IMR-90 (cell line): Measurements from ENCODE around the gene SNED1. TPM values are rescaled to one million over a fixed set of nuclear protein-coding genes. Genes with fewer than 3 reads are reported as not detected.

Source experiments
- ATAC-seq: fragments of 200-7000 bp; cut with Tn5 transposase; 2 replicates; pipeline ENCODE4 v1.9.1; 2020; ENCODE audit warnings: low read depth, mild to moderate bottlenecking, moderate library complexity
- BruUV-seq: library from RNA; stranded (reverse); fragments of 400-500 nt; replicated peaks from 2 replicates; lab custom pipeline; 2021; lab: Mats Ljungman, UMichigan
- CTCF ChIA-PET: fragments of 300-600 bp; formaldehyde crosslinking; extraction: SDS; loops from one replicate; lab custom pipeline; 2021; ENCODE audit warnings: antibody characterized with exemption; lab: Yijun Ruan, JAX
- POLR2A ChIA-PET: fragments of 300-600 bp; sonication (Branson Sonifier 250); formaldehyde crosslinking; loops from one replicate; lab custom pipeline; 2022; ENCODE audit warnings: antibody characterized with exemption; ENCODE audit not compliant: unreplicated experiment; lab: Charles Lee
- DNase-seq: peaks from one replicate; pipeline ENCODE4 v3.0.0; 2013
- H2AFZ ChIP-seq: replicated peaks from 2 replicates; pipeline ENCODE3; 2013; ENCODE audit warnings: low read length, mild to moderate bottlenecking; ENCODE audit not compliant: poor library complexity
- H2AK5ac ChIP-seq: 2 replicates; pipeline ENCODE4 v1.6.1; 2013; ENCODE audit warnings: low read depth, low read length, inconsistent platforms
- H2AK9ac ChIP-seq: replicated peaks from 2 replicates; pipeline ENCODE3; 2013; ENCODE audit warnings: mild to moderate bottlenecking, low read depth, low read length, moderate library complexity; ENCODE audit not compliant: poor library complexity
- H2BK120ac ChIP-seq: 2 replicates; pipeline ENCODE4 v1.6.1; 2013; ENCODE audit warnings: low read depth, low read length, inconsistent platforms
- H2BK15ac ChIP-seq: 3 replicates; pipeline ENCODE4 v1.6.1; 2013; ENCODE audit warnings: low read depth, low read length, inconsistent platforms
- H2BK20ac ChIP-seq: 2 replicates; pipeline ENCODE4 v1.6.1; 2013; ENCODE audit warnings: low read depth, mild to moderate bottlenecking, inconsistent platforms, low read length, moderate library complexity
- H2BK5ac ChIP-seq: 2 replicates; pipeline ENCODE4 v1.6.1; 2013; ENCODE audit warnings: mild to moderate bottlenecking, low read depth, low read length, inconsistent platforms; ENCODE audit not compliant: poor library complexity, severe bottlenecking
- H3K14ac ChIP-seq: replicated peaks from 2 replicates; pipeline ENCODE4 v1.6.1; 2013; ENCODE audit warnings: low read depth, low read length, inconsistent platforms
- H3K18ac ChIP-seq: 2 replicates; pipeline ENCODE4 v1.6.1; 2013; ENCODE audit warnings: low read depth, low read length, control low read depth
- H3K23ac ChIP-seq: 2 replicates; pipeline ENCODE4 v1.6.1; 2013; ENCODE audit warnings: low read depth, low read length, inconsistent platforms
- H3K27ac ChIP-seq: 2 replicates; pipeline ENCODE4 v1.5.1; 2013; ENCODE audit warnings: mild to moderate bottlenecking, control low read depth, low read length; ENCODE audit not compliant: insufficient read depth
- H3K27me3 ChIP-seq: 2 replicates; pipeline ENCODE4 v1.6.1; 2013; ENCODE audit warnings: low read length; ENCODE audit not compliant: control insufficient read depth, insufficient read depth
- H3K36me3 ChIP-seq: 2 replicates; pipeline ENCODE4 v1.6.1; 2013; ENCODE audit warnings: low read length, mixed read lengths; ENCODE audit not compliant: control insufficient read depth, insufficient read depth
- H3K4ac ChIP-seq: 2 replicates; pipeline ENCODE4 v1.6.1; 2013; ENCODE audit warnings: low read depth, low read length, inconsistent platforms
- H3K4me1 ChIP-seq: 2 replicates; pipeline ENCODE4 v1.6.1; 2013; ENCODE audit warnings: low read length, mixed read lengths; ENCODE audit not compliant: control insufficient read depth, insufficient read depth
- H3K4me2 ChIP-seq: 2 replicates; pipeline ENCODE4 v1.6.1; 2013; ENCODE audit warnings: low read depth, mild to moderate bottlenecking, control low read depth, low read length, moderate library complexity
- H3K4me3 ChIP-seq: 2 replicates; pipeline ENCODE4 v1.5.1; 2013; ENCODE audit warnings: low read depth, mild to moderate bottlenecking, control low read depth, low read length, moderate library complexity; ENCODE audit not compliant: insufficient read depth
- H3K56ac ChIP-seq: 2 replicates; pipeline ENCODE4 v1.6.1; 2013; ENCODE audit warnings: low read length, inconsistent platforms; ENCODE audit not compliant: insufficient read depth; ENCODE audit errors: extremely low read depth
- H3K79me1 ChIP-seq, 2 experiments: 2 replicates each; pipeline ENCODE4 v1.6.1; 2013; ENCODE audit warnings: low read length in 2 of 2, inconsistent platforms in 1 of 2, low read depth in 1 of 2
- H3K9ac ChIP-seq: 2 replicates; pipeline ENCODE4 v1.6.1; 2013; ENCODE audit warnings: low read depth, low read length, control low read depth
- H3K9me1 ChIP-seq: 2 replicates; pipeline ENCODE4 v1.6.1; 2013; ENCODE audit warnings: low read length, inconsistent platforms; ENCODE audit not compliant: insufficient read depth
- H3K9me3 ChIP-seq: 2 replicates; pipeline ENCODE4 v1.6.1; 2013; ENCODE audit warnings: low read length; ENCODE audit not compliant: control insufficient read depth, insufficient read depth
- H4K20me1 ChIP-seq: 2 replicates; pipeline ENCODE4 v1.6.1; 2013; ENCODE audit warnings: low read length, inconsistent platforms; ENCODE audit not compliant: insufficient read depth
- H4K5ac ChIP-seq: 2 replicates; pipeline ENCODE4 v1.6.1; 2013; ENCODE audit warnings: mild to moderate bottlenecking, low read depth, low read length, control low read depth
- H4K8ac ChIP-seq, 2 experiments: 2 replicates each; pipeline ENCODE4 v1.6.1; 2013; ENCODE audit warnings: low read depth in 2 of 2, low read length in 2 of 2, control low read depth in 1 of 2, inconsistent platforms in 1 of 2
- H4K91ac ChIP-seq: 2 replicates; pipeline ENCODE4 v1.6.1; 2013; ENCODE audit warnings: low read depth, low read length, inconsistent platforms; ENCODE audit not compliant: insufficient read depth
- BHLHE40 ChIP-seq: fragments of 150-350 bp; IDR thresholded peaks from 2 replicates; pipeline ENCODE4 v1.6.1; 2016; ENCODE audit warnings: mild to moderate bottlenecking, low read depth, low read length
- CEBPB ChIP-seq: IDR thresholded peaks from 2 replicates; pipeline ENCODE4 v1.6.1; 2012; ENCODE audit warnings: low read depth, low read length, improper control_type of control experiment
- MAZ ChIP-seq: IDR thresholded peaks from 2 replicates; pipeline ENCODE4 v1.6.1; 2012; ENCODE audit warnings: low read depth, mild to moderate bottlenecking, low read length, improper control_type of control experiment, moderate library complexity, borderline replicate concordance
- POLR2A ChIP-seq: IDR thresholded peaks from 2 replicates; pipeline ENCODE4 v1.6.1; 2012; ENCODE audit warnings: mild to moderate bottlenecking, low read depth, low read length
- RAD21 ChIP-seq: IDR thresholded peaks from 2 replicates; pipeline ENCODE4 v1.6.1; 2012; ENCODE audit warnings: low read length, improper control_type of control experiment
- RCOR1 ChIP-seq: IDR thresholded peaks from 2 replicates; pipeline ENCODE4 v1.6.1; 2012; ENCODE audit warnings: mild to moderate bottlenecking, low read length, improper control_type of control experiment; ENCODE audit not compliant: insufficient replicate concordance
- SMC3 ChIP-seq: fragments of 150-350 bp; IDR thresholded peaks from 2 replicates; pipeline ENCODE4 v1.6.1; 2016; ENCODE audit warnings: low read depth, mild to moderate bottlenecking, antibody characterized with exemption, low read length, moderate library complexity
- WGBS, 2 experiments: methylation state at CpG; one replicate each; pipeline versions ENCODE4 v1.1.5 to v1.1.7; 2013; ENCODE audit warnings: missing lambda C conversion rate in 2 of 2; ENCODE audit not compliant: insufficient read length in 1 of 2; ENCODE audit errors: extremely low coverage in 2 of 2; 5-methylcytosine and 5-hydroxymethylcytosine counted together
- dilution Hi-C: fragments of 300-500 bp; cut with HindIII; formaldehyde crosslinking; loops from one replicate; pipeline ENCODE4 v1.14.3; 2018; ENCODE audit warnings: low sequenced_read_pairs; ENCODE audit not compliant: unreplicated experiment
- in situ Hi-C: fragments of 300-500 bp; cut with MboI; formaldehyde crosslinking; loops from 3 replicates; pipeline ENCODE4 v1.14.3; 2019; ENCODE audit warnings: low sequenced_read_pairs, inconsistent platforms, mixed read lengths
- intact Hi-C: fragments of 100-400 bp; cut with micrococcal nuclease; formaldehyde crosslinking; loops from 2 replicates; pipeline ENCODE4 v1.10.0; 2022
- polyA plus RNA-seq, 3 experiments: library from polyadenylated mRNA; depleted of rRNA; stranded (reverse); fragments of >200 nt; gene quantifications; 2 replicates each; pipeline ENCODE4 v1.2.3, GENCODE V29; 2012; ENCODE audit warnings: low replicate concordance in 1 of 3
- total RNA-seq: library from RNA; depleted of rRNA; stranded (reverse); fragments of >200 nt; gene quantifications from 2 replicates; pipeline ENCODE4 v1.2.3, GENCODE V29; 2012

SNED1 gene
- total and polyA plus RNA-seq, 2 of the 4 experiments (the other 2 are of a cell fraction) = 1.1 to 3.4 TPM

- CTCF ChIA-PET = no interaction called here
- Histone ChIP-seq H4K8ac (no peak overlapping the region), H4K20me1 (no peaks in the 10 kb centered on the region), H3K18ac (no peak overlapping the region), H3K27me3 (no peaks in the 10 kb centered on the region), H3K14ac (no peak overlapping the region), H2BK20ac (no peak overlapping the region), H2AK5ac (no peak overlapping the region), H2BK120ac (no peak overlapping the region), H3K27ac (no peak overlapping the region), H3K4me3 (no peak overlapping the region), H3K36me3 (0 out of 2 replicates have a peak, but pooled peaks cover 2% of the 10 kb centered on the region), H3K9ac (no peak overlapping the region), H3K4me1 (no peaks in the 10 kb centered on the region), H2AFZ (no peak overlapping the region), H3K79me1 (peaks cover 0 to 12% of the 10 kb centered on the region in 2 experiments; a peak in 3 of 4 replicates), H3K9me3 (no peaks in the 10 kb centered on the region), H4K91ac (no peak overlapping the region), H3K4ac (no peak overlapping the region), H2BK15ac (no peak overlapping the region), H2BK5ac (no peak overlapping the region), H3K9me1 (peaks cover 4% of the 10 kb centered on the region; the same call in 1 of the 2 replicates), H3K56ac (no peak overlapping the region), H3K23ac (no peak overlapping the region), H4K5ac (no peak overlapping the region), H2AK9ac (no peak overlapping the region), H3K4me2 (no peak overlapping the region)
- DNase-seq (no peak), ATAC-seq (no peak)
- in situ Hi-C loops = no loop called here
- dilution Hi-C loops = no loop called here
- POLR2A ChIA-PET = no interaction called here
- 100% methylated on average over 2 of the region's 9 CpGs; no CpG with 5 or more reads in 1 of the 2 experiments for WGBS, 2 experiments
- no TSS peak for BruUV-seq
- intact Hi-C loops = no loop called here
- TF ChIP-seq MAZ = no peak
- no peak for TF ChIP-seq CEBPB
- TF ChIP-seq BHLHE40 = no peak
- no peak for TF ChIP-seq POLR2A
- TF ChIP-seq SMC3 = no peak
- TF ChIP-seq RAD21 = no peak
- no peak for TF ChIP-seq RCOR1
Observed at GRCh38 chr2:241107031-241107783, 108.8 kb downstream of the SNED1 start.
